HepG2 (cell line): ENCODE data around the gene EXTL1. TPM values are rescaled to one million over a fixed set of nuclear protein-coding genes. Genes with fewer than 3 reads are reported as not detected.

Source experiments
- ARNTL ChIP-seq: sonication (generic); formaldehyde crosslinking; IDR thresholded peaks from 2 replicates; pipeline ENCODE4 v1.4.0; 2020; ENCODE audit warnings: mild to moderate bottlenecking, missing genetic modification reagents
- CCDC6 ChIP-seq: sonication (generic); formaldehyde crosslinking; IDR thresholded peaks from 2 replicates; pipeline ENCODE4 v1.8.1; 2022; ENCODE audit warnings: mild to moderate bottlenecking, missing genetic modification reagents, moderate library complexity
- ETV5 ChIP-seq: IDR thresholded peaks from 2 replicates; pipeline ENCODE4 v1.6.1; 2018; ENCODE audit warnings: missing biosample characterization, missing genetic modification reagents, inconsistent platforms, borderline replicate concordance
- HMG20B ChIP-seq: conservative IDR thresholded peaks from 2 replicates; pipeline ENCODE4 v1.6.1; 2016; ENCODE audit warnings: missing genetic modification reagents, missing compliant biosample characterization
- MEF2D ChIP-seq: sonication (generic); formaldehyde crosslinking; IDR thresholded peaks from 2 replicates; pipeline ENCODE4 v1.5.1; 2020; ENCODE audit warnings: mild to moderate bottlenecking, missing genetic modification reagents
- MIER3 ChIP-seq: IDR thresholded peaks from 2 replicates; pipeline ENCODE4 v1.6.1; 2016; ENCODE audit warnings: missing compliant biosample characterization, borderline replicate concordance
- MTA3 ChIP-seq: sonication (generic); formaldehyde crosslinking; IDR thresholded peaks from 2 replicates; pipeline ENCODE4 v1.4.0; 2020; ENCODE audit warnings: missing genetic modification reagents
- ZEB1 ChIP-seq: IDR thresholded peaks from 2 replicates; pipeline ENCODE4 v1.6.1; 2012; ENCODE audit warnings: mild to moderate bottlenecking, low read depth, inconsistent platforms; ENCODE audit not compliant: insufficient replicate concordance
- ZNF644 ChIP-seq: IDR thresholded peaks from 2 replicates; pipeline ENCODE4 v1.6.1; 2016; ENCODE audit warnings: low read depth
- polyA plus RNA-seq, 8 experiments: library from polyadenylated mRNA; depleted of rRNA in 3 of 8; stranded (reverse) in 7 of 8; unstranded in 1 of 8; fragments of >200 nt; fragmentation: Illumina TruSeq in 4 of 8; extraction: Trizol in 4 of 8; gene quantifications; 2 replicates each; pipeline versions ENCODE4 v1.2.1 to v1.2.3, GENCODE V29; 2011 to 2016; ENCODE audit warnings: low read depth in 4 of 8, missing spikeins in 1 of 8, mixed read lengths in 1 of 8; ENCODE audit not compliant: insufficient read depth in 1 of 8
- total RNA-seq, 5 experiments: library from RNA; depleted of rRNA; stranded (reverse); fragments of >200 nt; fragmentation: Illumina TruSeq; extraction: Trizol; gene quantifications; 2 replicates each; pipeline ENCODE4 v1.2.3, GENCODE V29; 2016; ENCODE audit warnings: low read depth in 1 of 5
- TF ChIP-seq, protein P1 (sequence below): sonication (generic); formaldehyde crosslinking; IDR thresholded peaks from 2 replicates; pipeline ENCODE4 v1.5.1; 2020; ENCODE audit warnings: mild to moderate bottlenecking, missing genetic modification reagents, borderline replicate concordance
- TF ChIP-seq, protein P2 (sequence below): sonication (generic); formaldehyde crosslinking; IDR thresholded peaks from 2 replicates; pipeline ENCODE4 v1.4.0; 2020; ENCODE audit warnings: missing genetic modification reagents, borderline replicate concordance
- TF ChIP-seq, protein P3 (sequence below): sonication (generic); formaldehyde crosslinking; IDR thresholded peaks from 2 replicates; pipeline ENCODE4 v1.5.0; 2020; ENCODE audit warnings: mild to moderate bottlenecking, missing genetic modification reagents, borderline replicate concordance
- TF ChIP-seq, protein P4 (sequence below): sonication (generic); formaldehyde crosslinking; IDR thresholded peaks from 2 replicates; pipeline ENCODE4 v1.4.0; 2020; ENCODE audit warnings: missing genetic modification reagents
- TF ChIP-seq, protein P5 (sequence below): IDR thresholded peaks from 2 replicates; pipeline ENCODE4 v1.6.1; 2016; ENCODE audit warnings: control low read depth

The EXTL1 gene
- total and polyA plus RNA-seq, 2 of the 13 experiments (the other 11 are each of a cell fraction or from before 2014, with no cell fraction given) = 0.35 to 1.0 TPM

DNA sequence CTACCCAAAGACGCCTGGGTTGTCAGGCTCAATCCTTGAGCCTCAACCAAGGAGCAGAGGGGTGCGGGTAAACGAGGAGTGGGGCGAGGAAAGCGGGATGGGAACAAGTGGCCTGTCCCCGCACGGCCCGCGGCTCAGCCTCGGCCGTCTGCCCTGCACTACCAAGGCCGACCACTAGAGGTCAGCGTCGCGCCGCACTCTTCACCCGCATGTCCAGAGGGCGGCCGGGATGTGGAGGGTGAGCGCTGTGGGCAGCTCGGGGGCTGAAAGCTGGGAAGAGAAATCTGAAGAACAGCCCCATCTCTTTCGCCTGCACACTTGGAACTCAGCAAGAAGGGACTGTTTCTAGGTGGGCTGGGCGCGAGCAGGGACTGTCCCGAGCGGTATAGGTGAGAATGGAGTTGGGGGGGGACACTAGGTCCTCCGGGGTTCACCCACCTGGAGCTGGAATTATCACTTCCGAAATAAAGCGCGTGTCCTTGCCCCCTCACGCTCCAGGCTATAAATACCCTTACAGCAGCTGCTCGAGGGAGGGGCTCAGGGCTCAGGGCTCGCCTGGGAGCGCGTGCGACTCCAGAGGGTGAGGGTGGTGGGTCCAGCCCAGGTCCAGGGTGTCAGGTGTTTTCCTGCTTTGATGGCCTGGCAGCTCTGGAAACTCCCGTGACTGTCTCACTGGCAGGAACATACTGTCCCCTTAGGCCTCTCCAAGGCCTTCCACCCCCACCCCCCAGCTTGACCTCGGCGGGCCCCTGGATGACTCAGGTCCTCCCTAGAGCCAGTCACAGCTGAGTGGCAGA is 14.6 kb downstream of the EXTL1 start (continued):
- TF ChIP-seq, protein P1, sequence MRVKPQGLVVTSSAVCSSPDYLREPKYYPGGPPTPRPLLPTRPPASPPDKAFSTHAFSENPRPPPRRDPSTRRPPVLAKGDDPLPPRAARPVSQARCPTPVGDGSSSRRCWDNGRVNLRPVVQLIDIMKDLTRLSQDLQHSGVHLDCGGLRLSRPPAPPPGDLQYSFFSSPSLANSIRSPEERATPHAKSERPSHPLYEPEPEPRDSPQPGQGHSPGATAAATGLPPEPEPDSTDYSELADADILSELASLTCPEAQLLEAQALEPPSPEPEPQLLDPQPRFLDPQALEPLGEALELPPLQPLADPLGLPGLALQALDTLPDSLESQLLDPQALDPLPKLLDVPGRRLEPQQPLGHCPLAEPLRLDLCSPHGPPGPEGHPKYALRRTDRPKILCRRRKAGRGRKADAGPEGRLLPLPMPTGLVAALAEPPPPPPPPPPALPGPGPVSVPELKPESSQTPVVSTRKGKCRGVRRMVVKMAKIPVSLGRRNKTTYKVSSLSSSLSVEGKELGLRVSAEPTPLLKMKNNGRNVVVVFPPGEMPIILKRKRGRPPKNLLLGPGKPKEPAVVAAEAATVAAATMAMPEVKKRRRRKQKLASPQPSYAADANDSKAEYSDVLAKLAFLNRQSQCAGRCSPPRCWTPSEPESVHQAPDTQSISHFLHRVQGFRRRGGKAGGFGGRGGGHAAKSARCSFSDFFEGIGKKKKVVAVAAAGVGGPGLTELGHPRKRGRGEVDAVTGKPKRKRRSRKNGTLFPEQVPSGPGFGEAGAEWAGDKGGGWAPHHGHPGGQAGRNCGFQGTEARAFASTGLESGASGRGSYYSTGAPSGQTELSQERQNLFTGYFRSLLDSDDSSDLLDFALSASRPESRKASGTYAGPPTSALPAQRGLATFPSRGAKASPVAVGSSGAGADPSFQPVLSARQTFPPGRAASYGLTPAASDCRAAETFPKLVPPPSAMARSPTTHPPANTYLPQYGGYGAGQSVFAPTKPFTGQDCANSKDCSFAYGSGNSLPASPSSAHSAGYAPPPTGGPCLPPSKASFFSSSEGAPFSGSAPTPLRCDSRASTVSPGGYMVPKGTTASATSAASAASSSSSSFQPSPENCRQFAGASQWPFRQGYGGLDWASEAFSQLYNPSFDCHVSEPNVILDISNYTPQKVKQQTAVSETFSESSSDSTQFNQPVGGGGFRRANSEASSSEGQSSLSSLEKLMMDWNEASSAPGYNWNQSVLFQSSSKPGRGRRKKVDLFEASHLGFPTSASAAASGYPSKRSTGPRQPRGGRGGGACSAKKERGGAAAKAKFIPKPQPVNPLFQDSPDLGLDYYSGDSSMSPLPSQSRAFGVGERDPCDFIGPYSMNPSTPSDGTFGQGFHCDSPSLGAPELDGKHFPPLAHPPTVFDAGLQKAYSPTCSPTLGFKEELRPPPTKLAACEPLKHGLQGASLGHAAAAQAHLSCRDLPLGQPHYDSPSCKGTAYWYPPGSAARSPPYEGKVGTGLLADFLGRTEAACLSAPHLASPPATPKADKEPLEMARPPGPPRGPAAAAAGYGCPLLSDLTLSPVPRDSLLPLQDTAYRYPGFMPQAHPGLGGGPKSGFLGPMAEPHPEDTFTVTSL (CRISPR knock-in tag) = no peak
- TF ChIP-seq, protein P2, sequence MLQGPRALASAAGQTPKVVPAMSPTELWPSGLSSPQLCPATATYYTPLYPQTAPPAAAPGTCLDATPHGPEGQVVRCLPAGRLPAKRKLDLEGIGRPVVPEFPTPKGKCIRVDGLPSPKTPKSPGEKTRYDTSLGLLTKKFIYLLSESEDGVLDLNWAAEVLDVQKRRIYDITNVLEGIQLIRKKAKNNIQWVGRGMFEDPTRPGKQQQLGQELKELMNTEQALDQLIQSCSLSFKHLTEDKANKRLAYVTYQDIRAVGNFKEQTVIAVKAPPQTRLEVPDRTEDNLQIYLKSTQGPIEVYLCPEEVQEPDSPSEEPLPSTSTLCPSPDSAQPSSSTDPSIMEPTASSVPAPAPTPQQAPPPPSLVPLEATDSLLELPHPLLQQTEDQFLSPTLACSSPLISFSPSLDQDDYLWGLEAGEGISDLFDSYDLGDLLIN (CRISPR knock-in tag) = no peak
- TF ChIP-seq MEF2D (CRISPR knock-in tag) (peak; percentile 28; the same call in 1 of the 2 replicates), MTA3 (no peak), ZEB1 (no peak), ZNF644 (CRISPR knock-in tag) (no peak), MIER3 (CRISPR knock-in tag) (peak; percentile 9; the same call in 1 of the 2 replicates), ETV5 (CRISPR knock-in tag) (no peak; the same call in 1 of the 2 replicates), ARNTL (no peak), HMG20B (CRISPR knock-in tag) (no peak), CCDC6 (CRISPR knock-in tag) (no peak)
- TF ChIP-seq, protein P3, sequence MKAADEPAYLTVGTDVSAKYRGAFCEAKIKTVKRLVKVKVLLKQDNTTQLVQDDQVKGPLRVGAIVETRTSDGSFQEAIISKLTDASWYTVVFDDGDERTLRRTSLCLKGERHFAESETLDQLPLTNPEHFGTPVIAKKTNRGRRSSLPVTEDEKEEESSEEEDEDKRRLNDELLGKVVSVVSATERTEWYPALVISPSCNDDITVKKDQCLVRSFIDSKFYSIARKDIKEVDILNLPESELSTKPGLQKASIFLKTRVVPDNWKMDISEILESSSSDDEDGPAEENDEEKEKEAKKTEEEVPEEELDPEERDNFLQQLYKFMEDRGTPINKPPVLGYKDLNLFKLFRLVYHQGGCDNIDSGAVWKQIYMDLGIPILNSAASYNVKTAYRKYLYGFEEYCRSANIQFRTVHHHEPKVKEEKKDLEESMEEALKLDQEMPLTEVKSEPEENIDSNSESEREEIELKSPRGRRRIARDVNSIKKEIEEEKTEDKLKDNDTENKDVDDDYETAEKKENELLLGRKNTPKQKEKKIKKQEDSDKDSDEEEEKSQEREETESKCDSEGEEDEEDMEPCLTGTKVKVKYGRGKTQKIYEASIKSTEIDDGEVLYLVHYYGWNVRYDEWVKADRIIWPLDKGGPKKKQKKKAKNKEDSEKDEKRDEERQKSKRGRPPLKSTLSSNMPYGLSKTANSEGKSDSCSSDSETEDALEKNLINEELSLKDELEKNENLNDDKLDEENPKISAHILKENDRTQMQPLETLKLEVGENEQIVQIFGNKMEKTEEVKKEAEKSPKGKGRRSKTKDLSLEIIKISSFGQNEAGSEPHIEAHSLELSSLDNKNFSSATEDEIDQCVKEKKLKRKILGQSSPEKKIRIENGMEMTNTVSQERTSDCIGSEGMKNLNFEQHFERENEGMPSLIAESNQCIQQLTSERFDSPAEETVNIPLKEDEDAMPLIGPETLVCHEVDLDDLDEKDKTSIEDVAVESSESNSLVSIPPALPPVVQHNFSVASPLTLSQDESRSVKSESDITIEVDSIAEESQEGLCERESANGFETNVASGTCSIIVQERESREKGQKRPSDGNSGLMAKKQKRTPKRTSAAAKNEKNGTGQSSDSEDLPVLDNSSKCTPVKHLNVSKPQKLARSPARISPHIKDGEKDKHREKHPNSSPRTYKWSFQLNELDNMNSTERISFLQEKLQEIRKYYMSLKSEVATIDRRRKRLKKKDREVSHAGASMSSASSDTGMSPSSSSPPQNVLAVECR (CRISPR knock-in tag) = no peak; the same call in none of the 2 replicates
- TF ChIP-seq, protein P4, sequence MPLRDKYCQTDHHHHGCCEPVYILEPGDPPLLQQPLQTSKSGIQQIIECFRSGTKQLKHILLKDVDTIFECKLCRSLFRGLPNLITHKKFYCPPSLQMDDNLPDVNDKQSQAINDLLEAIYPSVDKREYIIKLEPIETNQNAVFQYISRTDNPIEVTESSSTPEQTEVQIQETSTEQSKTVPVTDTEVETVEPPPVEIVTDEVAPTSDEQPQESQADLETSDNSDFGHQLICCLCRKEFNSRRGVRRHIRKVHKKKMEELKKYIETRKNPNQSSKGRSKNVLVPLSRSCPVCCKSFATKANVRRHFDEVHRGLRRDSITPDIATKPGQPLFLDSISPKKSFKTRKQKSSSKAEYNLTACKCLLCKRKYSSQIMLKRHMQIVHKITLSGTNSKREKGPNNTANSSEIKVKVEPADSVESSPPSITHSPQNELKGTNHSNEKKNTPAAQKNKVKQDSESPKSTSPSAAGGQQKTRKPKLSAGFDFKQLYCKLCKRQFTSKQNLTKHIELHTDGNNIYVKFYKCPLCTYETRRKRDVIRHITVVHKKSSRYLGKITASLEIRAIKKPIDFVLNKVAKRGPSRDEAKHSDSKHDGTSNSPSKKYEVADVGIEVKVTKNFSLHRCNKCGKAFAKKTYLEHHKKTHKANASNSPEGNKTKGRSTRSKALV (CRISPR knock-in tag) = peak; percentile 65; the same call in 1 of the 2 replicates
- TF ChIP-seq, protein P5, sequence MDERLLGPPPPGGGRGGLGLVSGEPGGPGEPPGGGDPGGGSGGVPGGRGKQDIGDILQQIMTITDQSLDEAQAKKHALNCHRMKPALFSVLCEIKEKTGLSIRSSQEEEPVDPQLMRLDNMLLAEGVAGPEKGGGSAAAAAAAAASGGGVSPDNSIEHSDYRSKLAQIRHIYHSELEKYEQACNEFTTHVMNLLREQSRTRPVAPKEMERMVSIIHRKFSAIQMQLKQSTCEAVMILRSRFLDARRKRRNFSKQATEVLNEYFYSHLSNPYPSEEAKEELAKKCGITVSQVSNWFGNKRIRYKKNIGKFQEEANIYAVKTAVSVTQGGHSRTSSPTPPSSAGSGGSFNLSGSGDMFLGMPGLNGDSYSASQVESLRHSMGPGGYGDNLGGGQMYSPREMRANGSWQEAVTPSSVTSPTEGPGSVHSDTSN (CRISPR knock-in tag) = no peak
